HPDE6-E6E7 (cell line): ENCODE results near the gene PRKAG2.

ENCODE experiments used
- DNase-seq: peaks from one replicate; pipeline ENCODE4 v3.0.0; 2011; ENCODE audit warnings: missing footprints; ENCODE audit errors: extremely low spot score

Gene PRKAG2

DNA sequence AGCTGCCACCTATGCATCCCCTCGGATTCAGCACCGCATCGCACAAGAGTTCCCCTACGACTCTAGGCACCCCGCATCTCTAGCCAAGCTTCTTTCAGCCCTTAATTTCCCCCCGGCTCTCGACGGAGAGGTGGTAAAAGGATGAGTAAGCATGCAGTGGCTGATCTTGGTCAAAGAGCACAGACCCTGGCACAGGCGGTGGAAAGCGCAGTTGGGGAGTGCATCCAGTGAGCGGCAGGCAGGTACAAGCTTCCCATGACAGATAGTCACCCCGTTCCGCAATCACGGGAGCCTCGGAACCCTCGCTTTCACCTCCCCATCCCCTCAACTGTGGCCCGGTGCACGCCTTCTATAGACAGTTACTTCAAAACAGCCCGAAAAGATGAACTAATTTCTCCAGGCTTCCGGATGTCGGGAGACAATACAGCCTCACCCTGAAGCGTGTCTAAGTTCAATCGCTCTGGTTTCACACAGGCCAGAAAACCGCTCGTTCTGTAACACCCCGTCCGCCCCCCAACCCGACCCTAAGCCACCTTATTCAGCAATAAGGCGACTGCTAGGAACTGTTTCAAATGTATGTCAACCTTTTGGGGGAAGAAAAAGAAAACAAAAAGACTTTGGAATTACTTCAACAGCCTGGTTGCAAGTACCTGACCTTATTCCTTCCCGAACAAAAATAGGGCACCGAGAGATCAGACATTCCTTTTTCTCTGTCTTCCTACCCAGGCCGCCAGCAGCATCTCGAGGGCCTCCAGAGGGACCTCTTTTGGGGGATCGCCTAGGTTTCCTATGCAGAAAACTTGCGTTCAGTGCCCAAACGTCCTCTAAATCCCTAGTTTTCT lies 358.6 kb downstream of the PRKAG2 start:
- no peak for DNase-seq

DNA sequence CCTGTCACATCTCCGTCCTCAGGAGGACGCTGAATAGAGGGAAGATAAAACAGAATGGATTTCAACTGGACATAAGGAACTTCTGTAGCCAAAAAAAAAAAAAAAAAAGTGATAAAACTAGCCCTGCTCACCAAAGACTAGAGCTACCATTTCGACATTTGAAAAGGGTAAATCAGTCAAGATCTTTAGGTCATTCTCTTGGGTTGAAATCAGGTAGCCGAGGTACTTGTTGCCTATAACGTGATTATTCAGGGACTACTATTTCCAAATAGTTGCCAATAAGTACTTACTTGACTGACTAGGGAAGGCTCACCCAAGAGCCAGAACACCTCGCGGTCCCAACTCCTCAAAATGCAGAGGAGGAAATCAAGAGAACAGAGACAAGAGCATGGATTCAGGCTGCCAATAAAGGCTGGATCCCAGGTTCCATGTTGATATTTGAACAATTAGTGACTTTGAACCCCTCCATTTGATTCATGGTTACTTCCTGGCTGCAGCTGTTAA lies 359.3 kb downstream of the PRKAG2 start:
- no peak for DNase-seq

- DNase-seq, result no peak
These were observed 361.7 kb downstream of the PRKAG2 start for GRCh38 chr7:151515276-151515565.

DNA sequence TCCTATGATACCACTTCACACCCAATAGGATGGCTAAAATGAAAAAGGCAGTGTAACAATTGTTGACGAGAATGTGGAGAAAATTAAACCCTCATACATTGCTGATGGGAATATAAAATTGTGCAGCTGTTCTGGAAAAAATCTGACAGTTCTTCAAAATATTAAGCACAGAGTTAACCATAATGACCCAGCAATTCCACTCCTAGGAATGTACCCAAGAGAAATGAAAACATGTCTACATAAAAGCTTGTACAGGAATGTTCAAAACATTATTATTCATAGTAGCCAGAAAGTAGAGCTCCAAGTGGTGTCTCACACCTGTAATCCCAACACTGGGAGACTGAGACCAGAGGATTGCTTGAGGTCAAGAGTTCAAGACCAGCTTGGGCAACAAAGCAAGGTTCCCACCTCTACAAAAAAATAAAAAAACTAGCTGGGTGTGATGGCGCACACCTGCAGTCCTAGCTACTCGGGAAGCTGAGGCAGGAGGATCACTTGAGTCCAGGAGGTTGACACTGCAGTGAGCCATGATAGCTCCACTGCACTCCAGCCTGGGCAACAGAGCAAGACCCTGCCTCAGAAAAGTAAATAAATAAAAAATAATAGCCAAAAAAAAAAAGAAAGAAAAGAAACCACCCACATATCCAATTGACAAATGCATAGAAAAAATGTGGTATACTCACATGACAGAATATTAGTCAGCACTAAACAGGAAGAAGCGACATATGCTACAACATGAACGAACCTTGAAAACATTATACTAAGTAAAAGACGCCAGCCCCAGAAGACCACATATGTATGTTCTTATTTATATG lies 362.2 kb downstream of the PRKAG2 start:
- no peak for DNase-seq

DNA sequence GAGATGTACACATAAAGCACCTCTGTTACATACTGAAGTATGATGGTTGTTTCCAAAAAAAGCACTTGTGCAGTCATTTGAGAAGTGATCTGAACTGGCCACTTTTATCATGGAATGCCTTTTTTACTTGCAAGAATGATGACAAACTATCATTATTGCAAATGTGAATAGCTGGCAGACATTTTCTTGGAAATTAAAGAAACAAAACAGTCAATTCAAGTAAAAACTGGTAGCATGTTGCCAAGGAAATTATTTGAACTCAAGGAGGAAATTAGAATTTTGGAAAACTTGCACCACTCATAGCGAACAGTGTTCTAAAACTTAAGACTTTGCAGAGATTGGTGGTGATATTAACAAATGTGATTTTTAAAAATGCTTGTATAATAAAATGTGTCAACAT lies 363.8 kb downstream of the PRKAG2 start:
- no peak for DNase-seq

DNA sequence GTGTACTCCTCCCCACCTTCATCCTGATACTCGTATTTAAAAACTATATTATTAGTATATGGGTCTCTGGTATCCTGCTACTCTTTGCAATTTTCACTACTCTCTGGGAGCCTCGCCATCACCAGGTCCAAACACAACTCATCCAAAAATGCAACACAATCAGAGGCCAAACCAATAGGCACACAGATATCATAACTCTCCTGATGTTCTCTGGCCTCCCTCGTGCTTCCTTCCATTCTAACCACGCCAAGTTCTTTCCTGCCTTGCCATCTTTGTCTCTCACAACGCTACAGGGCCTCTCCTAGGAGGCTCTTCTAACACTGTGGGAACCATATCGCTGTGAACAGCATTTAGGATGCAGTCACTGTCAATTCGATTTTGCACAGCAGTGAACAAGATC lies 364.6 kb downstream of the PRKAG2 start:
- no peak for DNase-seq

- no peak for DNase-seq
These were observed 365.0 kb downstream of the PRKAG2 start for GRCh38 chr7:151511946-151512345.

DNA sequence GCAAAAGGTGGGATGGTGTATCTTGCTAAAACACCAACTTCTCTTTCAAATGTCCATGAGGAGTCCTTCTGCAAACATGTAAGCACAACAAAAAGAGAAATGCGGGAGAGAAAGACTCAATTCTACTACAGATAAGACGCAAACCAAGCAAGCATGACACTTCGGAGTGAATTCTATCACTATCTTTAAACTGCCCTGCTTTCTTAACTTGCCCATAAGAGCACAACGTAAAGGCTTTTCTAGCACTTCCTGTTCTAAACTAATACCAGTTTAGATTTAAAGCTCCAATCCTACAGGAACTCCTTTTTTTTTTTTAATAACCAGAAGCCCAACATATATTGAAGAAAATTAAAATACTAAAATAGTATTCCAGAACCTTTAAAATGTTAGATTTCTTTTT lies 365.6 kb downstream of the PRKAG2 start:
- DNase-seq, result no peak

- no peak for DNase-seq
These were observed 367.1 kb downstream of the PRKAG2 start for GRCh38 chr7:151509670-151510333.

DNA sequence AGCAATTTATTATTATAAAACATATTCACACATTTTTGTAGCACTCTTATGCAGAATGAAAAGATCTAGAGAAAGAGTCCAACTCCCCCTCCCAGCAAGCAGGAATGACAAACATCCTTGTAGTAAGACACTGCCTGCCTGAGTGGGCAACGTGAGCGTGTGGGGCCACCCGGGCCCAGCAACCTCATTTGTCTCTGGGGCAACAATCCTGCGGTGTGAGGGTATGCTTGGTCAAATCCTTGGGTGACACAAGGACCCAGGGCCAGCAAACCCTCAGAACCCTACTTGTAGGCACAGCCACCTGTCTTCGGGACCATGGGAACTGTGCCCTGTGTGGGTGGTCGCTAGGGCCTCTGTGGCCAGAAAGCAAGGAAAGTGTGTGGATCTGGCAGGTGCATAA lies 367.9 kb downstream of the PRKAG2 start:
- no peak for DNase-seq

DNA sequence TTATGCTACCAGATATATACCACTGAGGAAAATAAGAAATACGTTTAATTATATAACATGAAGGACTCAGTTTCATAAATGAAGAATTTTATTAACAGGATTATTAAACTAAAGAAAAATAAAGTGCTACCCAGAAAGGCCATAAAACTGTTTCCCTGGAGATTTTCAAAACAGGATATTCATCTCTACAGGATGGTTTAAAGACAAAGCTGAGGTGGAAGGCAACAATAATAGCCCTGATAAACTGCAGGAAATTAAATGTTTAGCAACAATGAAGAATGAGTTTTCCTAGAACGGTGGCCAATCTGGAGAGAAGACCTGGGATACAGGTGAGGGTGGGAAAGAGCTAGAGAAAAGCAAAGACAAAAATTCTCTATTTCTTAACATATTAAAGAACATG lies 369.1 kb downstream of the PRKAG2 start:
- DNase-seq, result no peak

GRCh38 chr7:151506901-151507382 lies 370.0 kb downstream of the PRKAG2 start:
- DNase-seq, result no peak
